Measurements from ENCODE around the gene PKD1L1.
"Not testable (repeated sequence)": the region's sequence is repeated elsewhere in the genome, so short reads cannot be mapped to it uniquely, and the experiment has no call there.

Gene PKD1L1

GRCh38 chr7:47758546-47758945, 189.7 kb downstream of the PKD1L1 start:
- no peak for DNase-seq

- no peak for DNase-seq
Measured at GRCh38 chr7:47757921-47758411, 190.3 kb downstream of the PKD1L1 start.

- no peak for DNase-seq
Measured at GRCh38 chr7:47756636-47757035, 191.6 kb downstream of the PKD1L1 start.

- no peak for DNase-seq
Measured at GRCh38 chr7:47755248-47755647, 193.0 kb downstream of the PKD1L1 start.

GRCh38 chr7:47751724-47752123, 196.5 kb downstream of the PKD1L1 start:
- DNase-seq = not testable (repeated sequence)

GRCh38 chr7:47751043-47751442, 197.2 kb downstream of the PKD1L1 start:
- no peak for DNase-seq

GRCh38 chr7:47748041-47748440, 200.2 kb downstream of the PKD1L1 start:
- DNase-seq = no peak

GRCh38 chr7:47747160-47747559, 201.1 kb downstream of the PKD1L1 start:
- DNase-seq = no peak

- DNase-seq = no peak
Measured at GRCh38 chr7:47746468-47746867, 201.8 kb downstream of the PKD1L1 start.

- DNase-seq = no peak
Measured at GRCh38 chr7:47744883-47745282, 203.4 kb downstream of the PKD1L1 start.

GRCh38 chr7:47743965-47744591, 204.2 kb downstream of the PKD1L1 start:
- no peak for DNase-seq

GRCh38 chr7:47741984-47742383, 206.3 kb downstream of the PKD1L1 start:
- no peak for DNase-seq

GRCh38 chr7:47739891-47740290, 208.4 kb downstream of the PKD1L1 start:
- no peak for DNase-seq

- DNase-seq = no peak
Measured at GRCh38 chr7:47739301-47739875, 208.9 kb downstream of the PKD1L1 start.

GRCh38 chr7:47738563-47739166, 209.6 kb downstream of the PKD1L1 start:
- no peak for DNase-seq

- DNase-seq = no peak
Measured at GRCh38 chr7:47737601-47738000, 210.7 kb downstream of the PKD1L1 start.

- DNase-seq = no peak
Measured at GRCh38 chr7:47735431-47736345, 212.6 kb downstream of the PKD1L1 start.

- no peak for DNase-seq
Measured at GRCh38 chr7:47734949-47735291, 213.3 kb downstream of the PKD1L1 start.

GRCh38 chr7:47734287-47734948, 213.8 kb downstream of the PKD1L1 start:
- DNase-seq = no peak

- DNase-seq = no peak
Measured at GRCh38 chr7:47730142-47730541, 218.1 kb downstream of the PKD1L1 start.

- no peak for DNase-seq
Measured at GRCh38 chr7:47726047-47726726, 222.1 kb downstream of the PKD1L1 start.
